ENCODE results near the gene TFR2.

The TFR2 gene

DNA sequence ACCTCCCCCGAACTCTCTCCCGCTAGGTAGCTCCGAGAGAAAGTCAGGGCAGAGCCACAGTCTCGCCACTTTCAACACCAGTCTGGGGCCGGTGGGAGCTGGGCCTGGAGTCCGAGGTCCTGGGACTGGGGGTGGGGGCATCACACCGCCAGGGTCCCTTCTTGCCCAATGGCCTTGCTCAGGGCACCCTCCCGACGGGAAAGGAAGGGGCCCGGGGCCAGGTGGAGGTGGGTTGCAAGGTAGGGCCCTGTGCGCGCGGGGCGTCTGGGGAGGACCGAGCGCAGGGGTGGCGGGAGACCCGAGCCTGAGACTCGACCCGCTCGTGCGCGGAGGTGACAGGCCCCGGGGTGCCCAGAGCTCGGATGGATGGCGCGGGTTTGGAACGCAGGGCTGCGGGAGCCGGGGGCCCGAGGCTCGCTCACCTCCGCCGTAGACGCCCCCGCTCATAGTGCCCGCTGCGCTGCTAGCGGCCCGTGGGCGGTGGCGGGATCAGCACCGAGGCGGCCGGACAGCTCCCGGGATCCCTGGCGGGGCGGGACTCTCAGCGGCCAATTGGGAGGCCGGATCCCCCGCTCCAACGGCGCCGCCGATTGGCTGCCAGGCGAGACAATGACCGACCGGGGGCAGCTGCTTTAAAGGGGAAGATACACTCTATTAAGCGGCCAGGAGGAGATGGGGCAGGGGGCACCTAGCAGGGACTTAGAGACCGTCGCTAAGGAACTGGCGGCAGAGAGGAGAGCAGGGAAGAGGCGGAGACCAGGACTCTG is 14.7 kb upstream of the TFR2 start, which contains the start of gene ACTL6B:
Gene ACTL6B, minus strand, starts transcription at position 541 of the 767 bp plus-strand sequence. Its CDS starts 94 bp downstream, at position 447.
- DNase-seq (ENCODE audit: low read depth, low spot score), result no peak
- TF ChIP-seq CTCF (IDR thresholded peaks at IDR 0.05; ENCODE audit: insufficient read depth, low read length, missing control alignments), result no peak
- POLR2A ChIA-PET, result no interaction called here
- CTCF ChIA-PET, result interaction anchor here (0.9 to 1.0 kb wide), 2 partner anchors 22 to 96 kb away, joined by 4 read pairs; no protein-coding TSS in a partner anchor
- no peak within 1 kb of the TSS for H3K4me3 ChIP-seq (ENCODE audit: low read depth, low read length)

- no peak for TF ChIP-seq CTCF (IDR thresholded peaks at IDR 0.05; ENCODE audit: insufficient read depth, low read length, missing control alignments)
- ChIA-PET POLR2A (no interaction called here), CTCF (interaction anchor here (1.0 kb wide), 1 partner anchor 37 kb away, joined by 3 read pairs; no protein-coding TSS in a partner anchor)
- no peak for DNase-seq (ENCODE audit: low read depth, low spot score)
- H3K4me3 ChIP-seq (ENCODE audit: low read depth, low read length), result no peak overlapping the region
Observed at GRCh38 chr7:100654908-100655831, 13.8 kb upstream of the TFR2 start.

GRCh38 chr7:100649826-100650565 is 8.6 kb upstream of the TFR2 start:
- ChIA-PET POLR2A (no interaction called here), CTCF (no interaction called here)
- no peak for DNase-seq (ENCODE audit: low read depth, low spot score)
- no peak overlapping the region for H3K4me3 ChIP-seq (ENCODE audit: low read depth, low read length)
- no peak for TF ChIP-seq CTCF (IDR thresholded peaks at IDR 0.05; ENCODE audit: insufficient read depth, low read length, missing control alignments)

GRCh38 chr7:100642534-100642907 is 1.2 kb upstream of the TFR2 start:
- no peak for DNase-seq (ENCODE audit: low read depth, low spot score)
- POLR2A ChIA-PET, result no interaction called here
- H3K4me3 ChIP-seq (ENCODE audit: low read depth, low read length), result no peak overlapping the region
- CTCF ChIA-PET, result no interaction called here
- no peak for TF ChIP-seq CTCF (IDR thresholded peaks at IDR 0.05; ENCODE audit: insufficient read depth, low read length, missing control alignments)

DNA sequence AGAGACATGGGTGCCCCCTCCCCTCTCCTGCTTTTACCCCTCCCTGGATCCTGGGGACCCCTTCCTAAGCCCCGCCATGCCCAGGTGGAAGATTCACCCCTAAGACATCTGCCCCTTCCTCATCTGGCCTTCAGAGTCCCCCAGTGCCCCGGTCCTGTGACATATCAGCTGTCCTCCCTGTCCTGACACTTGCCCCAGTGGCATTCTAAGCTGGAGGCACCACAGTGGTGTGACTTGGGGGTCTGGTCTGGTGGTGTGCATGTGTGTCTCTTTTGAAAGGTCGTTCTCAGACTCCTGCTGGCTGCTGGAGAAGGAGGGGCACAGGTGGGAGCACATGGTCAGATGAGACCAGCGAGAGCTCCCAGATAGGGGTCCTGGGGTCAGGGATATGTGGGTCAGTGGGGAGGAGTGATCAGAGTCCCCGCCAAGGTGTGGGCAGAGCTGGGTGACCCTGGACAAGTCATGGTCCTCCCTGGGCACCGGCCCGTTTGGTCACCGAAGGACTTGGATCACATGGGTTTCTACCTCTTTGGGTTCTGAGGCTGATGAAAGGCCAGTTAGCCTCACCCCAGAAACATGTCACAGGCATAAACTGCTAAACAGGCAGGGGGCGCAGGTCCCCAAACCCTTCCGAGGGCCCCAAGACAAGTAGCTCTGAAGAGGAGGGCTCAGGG is 645 bp upstream of the TFR2 start:
- POLR2A ChIA-PET, result no interaction called here
- CTCF ChIA-PET, result no interaction called here
- DNase-seq (ENCODE audit: low read depth, low spot score), result no peak
- no peak overlapping the region for H3K4me3 ChIP-seq (ENCODE audit: low read depth, low read length)
- no peak for TF ChIP-seq CTCF (IDR thresholded peaks at IDR 0.05; ENCODE audit: insufficient read depth, low read length, missing control alignments)

Data from AG04449 (cell line).